Astrocyte (in vitro differentiated cells and primary cell): ENCODE measurements around the gene NEU1. TPM values are rescaled to one million over a fixed set of nuclear protein-coding genes. Genes with fewer than 3 reads are reported as not detected.
"Not testable (repeated sequence)": the region's sequence is repeated elsewhere in the genome, so short reads cannot be mapped to it uniquely, and the experiment has no call there.

Source experiments
- DNase-seq: peaks from one replicate; pipeline ENCODE4 v3.0.0-alpha.2; 2010; ENCODE audit warnings: low read depth
- FAIRE-seq: peaks from 2 replicates; lab custom pipeline; 2011; peaks lifted over from hg19 to GRCh38; lab: Jason Lieb, UNC
- H2AFZ ChIP-seq: 2 replicates; pipeline ENCODE4 v1.6.0; 2012; ENCODE audit warnings: low read depth, low read length, inconsistent platforms
- H3K27ac ChIP-seq: 2 replicates; pipeline ENCODE4 v1.5.1; 2011; ENCODE audit warnings: low read depth, low read length, inconsistent platforms
- H3K27me3 ChIP-seq: 2 replicates; pipeline ENCODE4 v1.6.0; 2011; ENCODE audit warnings: low read length, inconsistent platforms; ENCODE audit not compliant: insufficient read depth
- H3K36me3 ChIP-seq: 2 replicates; pipeline ENCODE4 v1.5.1; 2011; ENCODE audit warnings: low read length, inconsistent platforms; ENCODE audit not compliant: insufficient read depth
- H3K4me1 ChIP-seq: 2 replicates; pipeline ENCODE4 v1.5.1; 2011; ENCODE audit warnings: low read length, inconsistent platforms; ENCODE audit not compliant: insufficient read depth
- H3K4me2 ChIP-seq: 2 replicates; pipeline ENCODE4 v1.6.0; 2012; ENCODE audit warnings: low read length, inconsistent platforms
- H3K4me3 ChIP-seq: 2 replicates; pipeline ENCODE4 v1.5.1; 2011; ENCODE audit warnings: low read depth, mild to moderate bottlenecking, low read length, inconsistent platforms; ENCODE audit not compliant: insufficient read depth
- H3K79me2 ChIP-seq: 2 replicates; pipeline ENCODE4 v1.6.0; 2012; ENCODE audit warnings: mild to moderate bottlenecking, low read length, inconsistent platforms; ENCODE audit not compliant: insufficient read depth
- H3K9ac ChIP-seq: 2 replicates; pipeline ENCODE4 v1.6.0; 2012; ENCODE audit warnings: mild to moderate bottlenecking, low read length, inconsistent platforms
- H3K9me3 ChIP-seq: 2 replicates; pipeline ENCODE4 v1.5.1; 2012; ENCODE audit warnings: low read depth, mild to moderate bottlenecking, low read length, inconsistent platforms; ENCODE audit not compliant: insufficient read depth
- H4K20me1 ChIP-seq: 2 replicates; pipeline ENCODE4 v1.6.0; 2012; ENCODE audit warnings: low read length, inconsistent platforms; ENCODE audit not compliant: insufficient read depth
- H3K27ac Mint-ChIP-seq: one replicate; pipeline ENCODE4 v1.8.0; 2021; ENCODE audit warnings: mild to moderate bottlenecking, mixed read lengths; ENCODE audit not compliant: unreplicated experiment
- H3K27me3 Mint-ChIP-seq: one replicate; pipeline ENCODE4 v1.8.0; 2021; ENCODE audit warnings: low read depth, mixed read lengths; ENCODE audit not compliant: unreplicated experiment
- H3K36me3 Mint-ChIP-seq: one replicate; pipeline ENCODE4 v1.8.0; 2021; ENCODE audit warnings: low read depth, mixed read lengths; ENCODE audit not compliant: unreplicated experiment
- H3K4me1 Mint-ChIP-seq: one replicate; pipeline ENCODE4 v1.8.0; 2021; ENCODE audit warnings: low read depth, mixed read lengths; ENCODE audit not compliant: unreplicated experiment
- H3K4me3 Mint-ChIP-seq: one replicate; pipeline ENCODE4 v1.8.0; 2021; ENCODE audit warnings: mild to moderate bottlenecking, moderate library complexity, mixed read lengths; ENCODE audit not compliant: unreplicated experiment
- H3K9me3 Mint-ChIP-seq: one replicate; pipeline ENCODE4 v1.8.0; 2021; ENCODE audit warnings: mild to moderate bottlenecking, mixed read lengths; ENCODE audit not compliant: unreplicated experiment
- CTCF ChIP-seq: IDR thresholded peaks from 2 replicates; pipeline ENCODE4 v1.5.1; 2011; ENCODE audit warnings: low read depth, mild to moderate bottlenecking, inconsistent platforms, low read length, moderate library complexity; ENCODE audit not compliant: insufficient read depth
- EZH2 ChIP-seq: IDR thresholded peaks from 2 replicates; pipeline ENCODE4 v1.6.1; 2012; ENCODE audit warnings: mild to moderate bottlenecking, low read length, inconsistent platforms; ENCODE audit not compliant: insufficient read depth
- total RNA-seq: library from RNA; stranded (reverse); gene quantifications from 2 replicates; pipeline ENCODE4 v1.2.1, GENCODE V29; 2021

Gene NEU1
- total RNA-seq, 1 donor from 2014 or later, result 47.3 TPM

GRCh38 chr6:31859923-31860322 is 2.7 kb downstream of the NEU1 start:
- Mint-ChIP-seq H3K4me1 (peaks cover 6% of the 10 kb centered on the region), H3K9me3 (no peaks in the 10 kb centered on the region), H3K36me3 (peaks cover 16% of the 10 kb centered on the region), H3K4me3 (no peak overlapping the region), H3K27me3 (no peaks in the 10 kb centered on the region), H3K27ac (no peak overlapping the region)
- Histone ChIP-seq H3K9me3 (no peaks in the 10 kb centered on the region), H3K4me3 (no peak overlapping the region), H3K4me2 (no peak overlapping the region), H4K20me1 (peaks cover 10% of the 10 kb centered on the region), H3K27me3 (no peaks in the 10 kb centered on the region), H3K4me1 (peaks cover 7% of the 10 kb centered on the region), H2AFZ (no peak overlapping the region), H3K27ac (no peak overlapping the region), H3K9ac (no peak overlapping the region), H3K79me2 (peaks cover 13% of the 10 kb centered on the region), H3K36me3 (peaks cover 4% of the 10 kb centered on the region)
- DNase-seq (no peak), FAIRE-seq (no peak)
- TF ChIP-seq EZH2 (no peak), CTCF (no peak)

GRCh38 chr6:31858707-31859106 is 3.9 kb downstream of the NEU1 start:
- Histone ChIP-seq H3K79me2 (peaks cover 13% of the 10 kb centered on the region), H3K9ac (no peak overlapping the region), H3K4me3 (no peak overlapping the region), H3K27me3 (no peaks in the 10 kb centered on the region), H3K4me1 (peaks cover 4% of the 10 kb centered on the region), H3K9me3 (no peaks in the 10 kb centered on the region), H2AFZ (no peak overlapping the region), H3K4me2 (no peak overlapping the region), H3K36me3 (peaks cover 4% of the 10 kb centered on the region), H4K20me1 (peaks cover 10% of the 10 kb centered on the region), H3K27ac (no peak overlapping the region)
- H3K9me3 Mint-ChIP-seq, result no peaks in the 10 kb centered on the region
- TF ChIP-seq CTCF, result no peak
- TF ChIP-seq EZH2, result no peak
- no peak overlapping the region for H3K4me3 Mint-ChIP-seq
- FAIRE-seq (no peak), DNase-seq (no peak)
- peaks cover 16% of the 10 kb centered on the region for H3K36me3 Mint-ChIP-seq
- peaks cover 4% of the 10 kb centered on the region for H3K4me1 Mint-ChIP-seq
- H3K27me3 Mint-ChIP-seq, result no peaks in the 10 kb centered on the region
- no peak overlapping the region for H3K27ac Mint-ChIP-seq

- H3K27ac Mint-ChIP-seq, H3K27me3 ChIP-seq, H3K4me1 ChIP-seq, H3K4me1 Mint-ChIP-seq, DNase-seq, H3K4me2 ChIP-seq, H3K4me3 ChIP-seq, H3K27ac ChIP-seq, H2AFZ ChIP-seq, H3K36me3 ChIP-seq, H3K27me3 Mint-ChIP-seq, H3K9me3 ChIP-seq, FAIRE-seq, H3K9me3 Mint-ChIP-seq, H3K9ac ChIP-seq: not testable (repeated sequence)
- H4K20me1 ChIP-seq, result peaks cover 10% of the 10 kb centered on the region
- peak overlapping the region; percentile 60 for H3K4me3 Mint-ChIP-seq
- peaks cover 13% of the 10 kb centered on the region for H3K79me2 ChIP-seq
- H3K36me3 Mint-ChIP-seq, result peaks cover 18% of the 10 kb centered on the region
These were observed 4.8 kb downstream of the NEU1 start for GRCh38 chr6:31857774-31858173.

GRCh38 chr6:31851980-31852718 is 10.5 kb downstream of the NEU1 start:
- H3K27ac ChIP-seq, H3K9me3 ChIP-seq, H3K4me1 ChIP-seq, H3K27me3 Mint-ChIP-seq, H3K4me3 ChIP-seq, H3K9ac ChIP-seq, H3K27ac Mint-ChIP-seq, H2AFZ ChIP-seq, H3K4me1 Mint-ChIP-seq, H3K4me2 ChIP-seq, DNase-seq, H3K4me3 Mint-ChIP-seq, H3K9me3 Mint-ChIP-seq, H3K36me3 Mint-ChIP-seq, H3K27me3 ChIP-seq, H4K20me1 ChIP-seq, H3K79me2 ChIP-seq, H3K36me3 ChIP-seq, FAIRE-seq: not testable (repeated sequence)
